Midbrain (tissue), 1 donor: Measurements from ENCODE around the gene CSRP3.

ENCODE experiments used
- DNase-seq: peaks from one replicate; lab custom pipeline; 2025; lab: John Stamatoyannopoulos, UW

The CSRP3 gene

DNA sequence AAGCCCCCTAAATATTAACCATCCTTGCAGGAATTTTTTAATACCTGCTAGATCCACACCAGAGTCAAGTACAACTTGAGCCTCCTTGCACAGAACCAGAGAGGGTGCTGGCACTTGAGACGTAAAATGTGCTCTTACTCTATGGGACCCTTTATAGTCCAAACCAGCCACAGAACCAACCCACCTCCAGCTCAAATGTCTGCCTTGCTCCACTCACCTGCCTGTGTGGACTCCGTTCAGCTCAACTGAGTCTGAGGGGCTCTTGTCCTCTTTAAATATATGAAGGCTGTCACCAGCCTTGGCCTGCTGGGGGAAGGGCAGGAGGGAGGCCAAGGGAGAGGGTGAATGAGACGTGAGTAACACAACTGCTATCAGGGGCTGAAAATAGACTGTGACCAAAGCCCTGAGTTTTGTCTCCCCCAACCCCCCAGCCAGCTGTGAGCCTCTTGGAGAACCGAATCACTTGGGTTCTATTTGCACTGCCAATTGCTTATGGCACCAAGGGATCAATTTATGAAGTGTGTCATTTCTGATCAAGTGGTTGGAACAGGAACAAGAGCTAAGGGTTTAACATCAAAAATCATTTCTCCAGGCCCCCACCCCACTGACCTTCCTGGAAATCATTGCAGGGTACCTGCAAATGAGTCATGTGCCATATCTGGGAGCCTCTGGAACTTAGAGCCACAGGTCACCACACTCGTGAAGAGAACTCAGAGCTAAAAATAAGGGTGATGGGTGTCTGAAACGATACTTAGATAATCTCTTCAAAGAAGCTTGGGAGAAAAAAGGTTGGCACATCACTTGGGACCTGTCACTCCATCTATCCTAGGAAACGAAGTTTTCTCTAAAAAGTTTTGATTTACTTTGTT is at the start of gene CSRP3:
Gene CSRP3 (minus strand): TSS at position 247 of the 869 bp plus-strand sequence. CDS start 9,535 bp downstream, outside the sequence.
- no peak for DNase-seq

DNA sequence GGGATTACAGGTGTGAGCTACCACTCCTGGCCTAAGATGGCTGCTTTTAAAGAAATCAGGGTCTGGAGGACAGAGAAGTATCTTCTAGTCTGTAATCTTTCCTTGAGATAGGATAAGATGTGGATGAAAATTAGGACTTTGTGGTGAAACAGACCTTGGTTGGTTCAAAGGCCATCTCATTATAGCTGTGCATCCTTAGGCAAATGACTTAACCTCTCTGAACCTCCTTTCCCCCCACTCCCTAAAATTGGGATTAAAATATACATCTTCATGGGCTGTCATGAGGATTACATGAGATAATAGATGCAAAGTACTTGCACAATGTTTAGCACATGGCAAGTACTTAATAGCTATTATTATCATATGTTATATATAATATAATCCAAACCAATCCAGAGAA is 49.8 kb upstream of the CSRP3 start:
- DNase-seq = no peak

DNA sequence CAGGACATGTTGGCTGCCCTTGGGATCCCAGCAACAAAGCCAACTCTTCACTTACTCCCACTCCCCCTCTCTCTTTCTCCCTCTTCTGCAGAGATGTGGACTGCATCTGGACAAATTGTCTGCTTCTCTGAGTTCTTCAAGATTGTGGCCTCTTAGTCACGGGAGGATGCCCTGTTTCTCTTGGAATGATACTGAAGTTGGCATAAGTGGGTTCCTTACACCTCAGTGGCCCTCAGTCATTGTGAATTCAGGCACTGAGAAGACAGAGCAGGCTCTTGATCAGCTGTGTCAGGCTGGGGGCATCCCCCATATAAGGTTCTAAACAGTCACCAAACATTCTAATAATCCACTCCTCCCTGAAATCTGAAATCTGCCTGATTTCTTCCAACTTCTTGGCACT is 45.0 kb upstream of the CSRP3 start:
- no peak for DNase-seq

DNA sequence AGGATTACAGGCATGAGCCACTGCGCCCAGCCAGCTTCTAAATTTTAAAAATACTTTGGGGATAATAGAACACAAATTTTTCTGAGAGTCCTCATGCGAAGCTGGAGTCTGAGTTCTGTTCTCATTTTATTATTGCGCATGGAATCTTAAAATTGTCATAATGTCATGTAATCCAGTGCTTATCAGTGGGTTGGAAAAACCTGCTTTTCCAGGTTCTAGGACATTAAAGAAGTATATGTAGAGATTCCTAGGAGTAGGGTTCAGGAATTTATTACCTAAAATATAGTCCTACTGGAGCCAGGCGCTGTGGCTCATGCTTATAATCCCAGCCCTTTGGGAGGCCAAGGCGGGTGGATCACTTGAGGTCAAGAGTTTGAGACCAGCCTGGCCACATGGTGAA is 43.6 kb upstream of the CSRP3 start:
- no peak for DNase-seq

DNA sequence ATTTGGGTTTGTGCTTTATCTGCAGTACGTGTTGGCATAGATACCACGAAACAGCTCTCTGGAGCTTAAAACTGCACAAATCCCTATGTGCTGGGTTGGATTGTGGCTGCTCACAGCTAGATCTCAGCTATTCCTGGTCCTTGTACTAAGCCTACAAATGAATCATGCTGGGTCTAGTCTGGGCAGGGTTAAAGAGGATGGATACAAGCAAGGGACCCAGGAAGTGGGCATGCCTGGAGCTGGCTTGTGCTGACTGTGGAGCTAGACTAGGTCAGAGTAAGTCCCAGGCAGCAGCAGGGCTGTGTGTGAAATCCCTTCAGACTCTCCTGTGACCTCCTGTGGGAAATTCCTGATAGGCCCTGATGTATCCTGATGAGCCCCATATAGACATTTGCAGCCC is 42.8 kb upstream of the CSRP3 start:
- no peak for DNase-seq

DNA sequence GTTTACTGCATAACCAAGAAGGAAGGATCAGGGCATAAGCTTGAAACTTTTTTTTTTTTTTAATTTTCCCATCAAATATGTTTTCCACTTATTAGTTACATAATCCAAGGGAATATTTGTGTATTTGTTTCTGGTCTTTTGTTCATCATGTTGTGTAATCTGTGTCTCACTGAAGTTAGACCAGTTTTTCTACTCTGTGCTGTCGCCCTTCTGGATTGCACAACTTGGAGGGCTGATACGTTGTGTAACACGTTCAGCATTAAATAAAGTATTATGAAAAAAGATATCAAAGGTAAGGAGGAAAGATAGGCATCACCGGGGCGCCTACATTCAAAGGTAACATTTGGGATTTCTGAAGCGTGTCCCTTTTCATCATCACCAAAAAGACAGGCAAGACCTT is 42.3 kb upstream of the CSRP3 start:
- DNase-seq = no peak

DNA sequence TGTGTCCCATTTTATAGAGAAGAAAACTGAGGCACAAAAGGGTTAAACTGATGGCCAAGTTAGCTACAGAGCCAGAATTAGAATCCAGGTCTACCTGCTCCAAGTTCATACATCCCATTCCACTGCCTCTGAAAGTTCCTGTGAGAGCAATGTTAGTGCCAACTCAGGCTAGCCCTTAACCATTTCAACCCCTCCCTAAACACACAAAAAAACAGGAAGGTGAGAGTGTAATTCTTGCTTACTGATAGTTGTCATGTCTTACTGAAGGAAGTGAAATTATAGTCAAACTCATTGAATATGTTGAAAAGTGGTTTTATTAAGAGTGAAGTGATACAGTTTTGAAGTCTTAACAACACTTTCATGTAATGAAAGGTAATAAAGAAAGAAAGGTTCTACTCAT is 41.8 kb upstream of the CSRP3 start:
- DNase-seq = no peak

DNA sequence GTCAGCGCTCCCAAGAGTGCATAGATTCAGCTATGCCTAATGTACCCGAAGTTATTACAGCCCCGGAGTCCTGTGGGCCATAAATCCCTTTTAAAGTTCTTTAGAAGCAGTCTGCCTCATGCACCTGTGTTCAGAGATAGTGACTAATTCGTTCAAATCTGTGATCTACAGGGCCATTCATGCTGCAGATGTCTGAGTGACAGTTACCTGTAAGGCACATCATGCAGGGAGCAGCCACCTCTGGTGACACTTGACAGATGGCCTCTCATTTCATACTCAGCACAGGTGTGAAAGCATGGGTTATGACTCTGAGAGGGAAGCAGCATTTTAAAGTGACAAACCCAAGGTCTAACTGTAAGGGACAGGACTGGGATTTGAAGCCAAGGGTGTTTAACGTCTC is 41.4 kb upstream of the CSRP3 start:
- no peak for DNase-seq

DNA sequence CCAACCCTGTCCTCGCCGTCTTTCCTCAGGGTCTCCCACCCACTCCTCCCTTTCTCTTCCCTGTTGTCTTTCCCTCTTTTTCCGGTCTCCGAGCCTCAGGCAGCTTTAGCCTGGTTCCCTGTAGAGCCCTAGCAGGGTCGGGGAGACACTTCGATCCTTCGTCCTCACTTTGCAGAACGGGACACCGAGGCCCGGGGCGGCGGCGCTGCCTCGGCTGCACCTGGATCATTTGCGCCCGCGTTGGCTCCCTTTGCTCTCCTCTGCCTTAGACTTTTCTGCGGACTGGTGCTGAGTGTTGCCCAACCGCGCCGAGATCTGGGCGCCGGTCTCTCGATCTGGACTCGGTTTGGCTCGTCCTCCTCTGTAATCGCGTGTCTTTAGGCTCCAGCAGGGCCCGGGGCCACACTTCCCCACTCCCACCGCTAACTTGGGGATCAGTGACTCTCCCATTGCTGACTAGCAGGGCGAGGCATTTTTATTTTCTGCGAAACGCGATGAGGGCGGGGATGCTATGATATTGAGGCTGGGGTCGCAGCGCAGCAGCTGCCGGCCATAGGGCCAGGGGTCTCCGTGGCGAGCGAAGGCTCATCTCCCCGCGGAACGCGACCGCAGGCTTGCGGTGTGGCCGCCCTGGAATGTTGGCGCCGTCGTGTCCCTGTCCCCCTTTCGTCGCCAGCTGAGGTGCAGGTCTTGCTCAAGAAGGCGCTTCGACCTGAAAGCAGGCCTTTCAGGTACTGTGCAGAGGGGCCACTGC is 40.6 kb upstream of the CSRP3 start:
- no peak for DNase-seq

DNA sequence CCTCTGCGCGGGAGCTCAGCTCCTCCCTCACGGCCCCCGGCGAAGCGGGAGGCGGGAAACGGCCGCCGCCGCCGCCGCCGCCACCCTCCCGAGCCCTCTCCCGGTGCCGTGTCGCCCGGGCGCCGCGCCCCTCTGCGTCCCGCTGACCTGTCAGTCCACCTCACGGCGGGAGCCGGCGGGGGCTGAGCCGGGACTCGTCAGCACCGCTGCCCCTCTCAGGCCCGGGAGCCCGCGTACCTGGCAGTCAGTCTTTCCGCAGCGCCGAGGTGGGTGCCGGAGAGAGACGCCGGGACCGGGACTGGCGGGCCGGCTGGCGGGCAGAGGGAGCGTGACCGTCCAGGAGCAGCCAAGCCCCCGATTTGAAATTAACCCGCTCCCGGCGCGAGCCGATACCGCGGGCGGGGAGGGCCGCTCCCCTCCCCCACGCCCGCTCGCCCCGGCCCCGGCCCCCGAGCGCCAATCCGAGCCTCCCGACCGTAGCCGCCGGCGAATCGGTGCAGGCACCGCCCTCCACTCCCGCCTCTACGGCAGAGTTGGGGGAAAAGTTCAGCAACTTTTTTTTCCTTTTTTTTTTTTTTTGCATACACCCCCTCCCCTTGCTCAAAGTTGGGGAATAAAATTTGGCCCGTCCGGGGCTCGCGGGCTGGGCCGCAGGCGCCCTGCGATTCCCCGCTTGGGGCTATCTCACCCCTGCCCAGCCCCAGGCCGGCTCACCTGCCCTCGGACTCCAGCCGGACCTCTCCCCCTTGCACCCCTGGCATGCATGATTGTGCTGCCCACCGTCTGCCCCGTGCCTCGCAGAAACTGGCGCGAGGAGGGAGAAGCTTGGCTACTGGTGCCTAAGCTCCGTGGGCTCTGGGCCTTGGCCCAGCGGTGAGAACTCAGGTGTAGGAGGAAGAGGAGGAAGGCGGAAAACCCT is 39.7 kb upstream of the CSRP3 start:
- no peak for DNase-seq

DNA sequence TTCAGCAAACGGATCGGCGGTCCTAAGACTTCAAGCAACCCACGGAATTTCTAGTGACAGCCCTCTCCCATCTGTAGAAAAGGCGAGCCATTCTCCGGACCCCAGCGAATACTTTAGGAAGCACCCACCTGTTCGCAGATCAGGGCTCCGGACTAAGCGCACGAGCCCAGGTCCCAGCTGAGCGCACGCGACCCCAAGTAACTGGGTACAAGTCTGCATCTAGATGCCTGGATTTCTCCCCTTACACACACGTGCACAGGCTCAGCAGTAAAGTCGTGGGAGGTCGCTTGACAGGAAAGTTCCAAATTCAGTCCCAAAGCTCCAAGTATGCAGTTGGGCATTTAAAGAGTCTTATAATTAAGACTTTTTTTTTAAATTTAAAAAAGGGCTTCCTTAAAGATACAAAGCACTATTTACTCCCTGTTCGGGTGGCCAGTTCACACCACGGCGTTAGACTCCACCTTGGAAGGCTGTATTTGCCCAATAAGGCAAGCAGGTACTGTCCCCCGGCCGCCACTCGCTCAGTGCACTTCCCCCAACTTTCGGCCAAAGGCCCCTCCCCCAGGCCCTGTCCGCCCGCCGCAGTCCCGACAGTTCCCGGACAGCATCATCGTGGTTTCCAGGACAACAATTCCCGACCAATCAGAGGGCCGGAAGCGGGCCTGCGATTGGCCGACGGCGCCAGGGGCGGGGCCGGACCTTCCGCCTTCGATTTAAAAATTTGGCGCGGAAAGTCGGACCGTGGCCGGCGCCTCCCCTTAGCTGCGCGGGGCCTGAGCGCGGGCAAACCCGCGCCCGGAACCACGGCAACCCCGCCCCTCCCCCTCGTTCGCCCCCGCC is 38.9 kb upstream of the CSRP3 start, which contains the start of gene E2F8:
Gene E2F8 (minus strand): TSS at position 526 of the 840 bp plus-strand sequence. CDS start 824 bp downstream, outside the sequence.
- DNase-seq = peak; percentile 91

DNA sequence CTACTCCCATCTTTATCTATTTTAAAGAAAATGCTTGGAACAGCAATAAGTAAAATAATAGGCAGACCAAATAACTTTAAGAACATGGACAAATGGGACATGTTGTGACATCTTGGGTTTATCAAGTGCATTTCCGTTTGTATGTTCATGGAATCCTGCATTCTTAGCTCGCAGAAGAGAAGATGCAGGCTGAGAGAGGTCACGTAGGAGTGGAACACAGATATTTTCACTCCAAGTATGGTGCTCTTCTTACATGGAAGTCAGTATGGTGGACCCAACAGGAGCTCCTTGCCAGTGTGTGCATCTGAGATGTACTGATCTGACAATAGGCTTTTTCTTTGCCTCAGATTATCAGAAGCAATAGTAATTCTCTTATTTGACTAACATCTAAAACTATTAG is 37.3 kb upstream of the CSRP3 start:
- no peak for DNase-seq

DNA sequence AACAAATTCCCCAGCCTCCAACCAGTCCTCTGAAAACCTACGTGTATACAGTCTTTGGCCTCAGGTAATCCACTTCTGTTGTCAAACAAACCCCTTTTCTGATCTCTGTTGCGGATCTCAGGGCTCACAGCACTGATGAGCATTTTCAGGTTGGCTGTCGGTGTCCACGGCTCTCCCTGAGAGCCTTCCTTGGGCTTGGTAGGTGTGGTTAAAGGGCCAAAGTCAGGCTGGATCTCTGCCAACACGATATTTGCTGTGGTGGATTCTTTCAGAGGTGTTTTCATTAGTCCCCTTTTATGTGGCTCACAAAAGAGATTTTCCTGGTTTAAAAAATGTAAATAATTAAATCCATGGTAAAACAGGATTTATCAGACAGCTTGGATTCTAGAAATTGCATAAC is 36.0 kb upstream of the CSRP3 start:
- DNase-seq = no peak

DNA sequence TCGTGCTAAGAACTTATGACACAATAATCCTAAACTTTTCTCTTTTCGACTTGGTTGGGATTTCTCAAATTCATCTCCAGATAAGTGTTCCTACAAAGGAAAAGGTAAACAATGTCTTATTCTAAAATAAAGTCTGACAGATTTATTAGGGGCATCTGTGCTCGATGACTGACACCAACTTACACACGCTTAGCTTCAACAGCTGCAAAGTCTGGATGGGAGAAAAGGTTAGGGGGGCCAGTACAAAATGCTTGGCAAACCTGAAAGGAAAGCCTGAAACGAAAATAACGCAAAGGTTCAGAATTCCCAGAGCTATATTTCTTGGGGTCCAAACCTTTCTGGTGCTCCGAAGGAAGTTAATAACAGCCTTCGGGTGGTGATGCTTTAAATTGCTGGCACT is 35.6 kb upstream of the CSRP3 start:
- DNase-seq = no peak

DNA sequence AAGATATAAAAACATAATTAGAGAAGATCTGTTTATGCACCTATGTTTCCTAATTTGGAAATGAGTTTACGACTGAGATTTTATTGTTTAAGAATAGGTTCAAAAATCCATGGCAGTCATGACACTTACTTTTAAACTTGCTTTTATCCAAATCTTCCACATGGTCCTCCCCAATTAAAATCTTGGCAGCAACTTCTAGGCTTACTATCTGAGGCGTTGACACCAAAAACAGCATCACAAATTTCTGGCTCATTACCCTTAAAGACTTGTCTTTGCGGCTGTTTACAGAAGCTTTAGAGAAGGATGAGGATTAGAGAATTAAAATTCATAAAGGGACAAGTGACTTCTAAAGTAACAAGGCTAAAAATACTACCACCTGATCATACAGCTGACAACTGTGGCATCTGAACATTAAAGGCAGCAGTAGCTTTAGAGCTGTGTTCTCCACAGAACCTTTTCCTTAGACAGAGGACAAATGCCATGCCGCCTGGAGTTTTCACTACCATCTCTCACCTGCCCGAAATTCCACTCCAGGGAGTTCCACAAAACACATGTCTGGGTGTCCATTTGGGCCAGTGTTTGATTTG is 32.5 kb upstream of the CSRP3 start:
- no peak for DNase-seq

DNA sequence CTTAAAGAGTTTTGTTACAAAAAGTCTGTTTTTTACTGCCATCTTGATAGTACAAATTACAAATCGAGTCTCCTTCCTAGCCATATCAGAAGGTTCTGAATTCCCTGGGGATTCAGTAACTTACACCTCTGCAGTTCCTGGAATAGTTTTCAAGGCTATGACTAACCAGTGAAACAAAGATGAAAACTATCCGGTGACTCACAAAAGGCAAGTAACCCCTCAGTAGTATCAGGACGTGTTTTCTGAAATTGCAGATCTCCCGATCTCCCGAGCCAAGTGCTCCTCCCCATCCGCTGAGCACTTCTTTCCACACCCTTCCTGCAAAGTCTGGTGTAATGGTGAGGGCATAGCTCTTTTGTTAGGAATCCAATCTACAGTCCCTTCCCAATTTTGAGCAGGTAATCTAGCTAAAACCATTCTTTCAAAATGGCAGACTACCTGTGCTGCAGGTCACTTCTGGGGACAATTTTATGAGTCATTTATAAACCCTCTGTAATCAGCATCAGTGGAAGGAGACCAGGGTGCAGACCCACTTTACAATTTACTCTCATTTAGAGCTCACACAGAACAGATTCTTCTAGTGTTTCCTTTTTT is 31.2 kb upstream of the CSRP3 start:
- no peak for DNase-seq

DNA sequence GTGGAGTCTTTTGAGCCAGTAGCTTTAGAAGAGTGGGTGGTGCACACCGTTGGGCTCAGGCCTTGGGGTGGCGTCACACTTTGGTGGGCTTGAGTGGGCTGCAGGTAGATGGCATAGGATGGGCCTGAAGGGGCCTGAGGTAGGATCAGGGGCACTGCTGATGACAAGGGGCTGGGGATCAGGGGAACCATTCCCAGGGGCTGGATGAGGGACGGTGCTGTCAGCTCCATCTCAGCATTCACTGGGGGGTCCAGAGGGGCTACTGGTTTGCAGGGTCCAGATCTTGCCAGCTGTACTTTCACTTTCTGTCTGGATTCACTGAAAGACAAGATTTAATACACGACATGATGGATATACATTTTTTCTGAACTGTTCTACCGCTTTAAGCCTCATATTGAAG is 27.9 kb upstream of the CSRP3 start:
- no peak for DNase-seq

DNA sequence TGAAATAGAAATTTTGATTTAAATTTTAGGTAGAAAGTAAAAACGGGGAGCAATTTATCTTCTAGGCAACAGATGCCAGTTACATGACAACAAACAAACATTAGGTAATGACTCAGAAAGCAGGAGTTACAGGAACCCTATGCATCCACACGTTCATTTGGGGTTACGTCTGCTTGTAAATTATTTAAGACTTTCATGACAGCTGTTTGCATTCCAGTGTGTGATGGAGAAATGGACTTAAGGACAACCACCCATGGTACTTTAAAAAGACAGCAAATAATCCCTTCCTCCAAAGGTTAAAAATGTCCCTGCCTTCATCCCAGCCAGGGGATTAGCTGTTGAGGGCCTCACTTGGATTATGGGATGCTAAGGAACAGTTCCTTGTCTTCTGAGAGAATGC is 27.2 kb upstream of the CSRP3 start:
- DNase-seq = no peak

DNA sequence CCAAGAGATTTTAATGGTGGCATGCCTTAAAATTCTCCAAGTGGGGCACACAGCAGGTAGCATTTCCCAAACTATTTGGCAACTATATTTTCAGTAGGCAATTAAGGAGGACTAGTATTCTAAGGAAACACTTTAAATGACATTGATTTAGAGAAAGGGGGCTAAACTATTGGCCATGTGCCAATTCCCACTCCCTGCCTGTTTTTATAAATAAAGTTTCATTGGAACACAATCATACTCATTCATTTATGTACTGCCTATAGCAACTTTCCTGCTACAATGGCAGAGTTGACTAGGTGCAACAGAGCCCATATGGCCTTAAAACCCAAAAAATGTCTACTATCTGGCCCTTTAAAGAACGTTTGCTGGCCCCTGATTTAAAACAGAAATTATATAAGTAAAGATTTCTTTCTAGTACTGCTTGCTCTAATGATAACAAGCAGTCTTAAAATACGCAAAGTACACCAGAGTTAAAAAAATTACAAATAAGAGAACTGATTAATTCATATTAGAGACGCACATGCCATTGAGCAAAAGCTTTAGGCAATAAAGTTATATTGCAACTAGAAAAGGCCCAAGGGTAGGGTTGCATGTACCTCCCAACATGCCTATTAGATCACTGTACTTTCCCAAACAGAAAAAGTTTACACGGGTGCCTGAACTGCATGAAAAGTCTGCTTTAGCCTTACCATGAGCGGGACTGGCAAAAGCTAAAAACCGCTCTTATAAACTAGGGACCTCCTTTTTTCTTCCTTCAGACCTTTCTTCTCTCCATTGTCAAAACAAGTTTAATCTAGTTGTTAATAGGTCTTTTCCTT is 24.8 kb upstream of the CSRP3 start:
- DNase-seq = no peak

DNA sequence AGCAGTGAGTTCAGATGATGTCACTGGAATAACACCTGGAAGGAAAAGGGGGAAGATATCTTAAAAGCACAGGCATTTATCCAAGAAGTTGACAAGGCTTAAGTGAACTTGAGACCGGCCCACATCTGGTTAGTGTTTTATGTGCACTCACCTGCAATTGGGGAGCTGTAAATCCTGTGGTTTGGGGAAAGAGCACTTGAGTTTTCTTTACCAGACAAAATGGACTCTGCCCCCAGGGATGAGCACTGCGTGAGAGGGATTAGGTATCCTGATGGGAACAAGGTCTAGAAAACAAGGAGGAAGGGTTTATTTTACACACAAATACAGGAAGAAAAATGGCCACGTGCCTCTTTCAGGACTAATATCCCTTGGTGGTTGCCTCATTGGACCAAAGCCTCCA is 23.8 kb upstream of the CSRP3 start:
- no peak for DNase-seq
